Measurements from ENCODE around the gene TATDN2. TPM values are rescaled to one million over a fixed set of nuclear protein-coding genes. Genes with fewer than 3 reads are reported as not detected.

Gene TATDN2
- total and polyA plus RNA-seq, 4 donors: 12.0 to 32.9 (median 23.8) TPM

DNA sequence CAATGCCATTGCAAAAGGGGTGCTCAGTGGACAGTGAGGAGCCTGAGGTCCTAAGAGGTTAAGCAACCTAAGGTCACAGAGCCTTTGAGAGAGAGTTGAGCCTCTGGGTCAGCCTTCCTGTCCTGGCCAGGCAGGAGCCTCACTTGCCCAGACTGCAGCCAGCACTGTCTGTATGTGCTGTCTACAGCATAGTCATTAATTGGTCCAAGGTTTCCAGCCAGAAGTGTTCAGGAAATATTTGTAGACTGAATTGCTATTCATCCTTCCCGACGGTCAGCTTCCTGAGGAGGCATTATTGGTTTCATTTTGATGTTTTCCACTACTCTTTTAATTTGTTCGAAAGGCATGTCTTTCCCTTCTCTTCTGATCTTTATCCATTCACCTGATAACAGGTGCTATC, 64.6 kb downstream of the TATDN2 start:
- H3K9ac ChIP-seq (ENCODE audit: insufficient read depth in 1 of 2, low read length in 2 of 2): no peak overlapping the region
- no peak overlapping the region for H3K4me3 ChIP-seq
- no peaks in the 10 kb centered on the region for H3K27me3 ChIP-seq (ENCODE audit: control insufficient read depth in 3 of 3, insufficient read depth in 3 of 3, low read length in 2 of 3)
- H3K4me1 ChIP-seq (ENCODE audit: control insufficient read depth in 5 of 5, insufficient read depth in 5 of 5, low read length in 5 of 5): peaks cover 0 to 1% (median 0%) of the 10 kb centered on the region in 5 donors
- no peak for ATAC-seq (ENCODE audit: insufficient read depth, low FRiP score)
- TF ChIP-seq, protein P1, sequence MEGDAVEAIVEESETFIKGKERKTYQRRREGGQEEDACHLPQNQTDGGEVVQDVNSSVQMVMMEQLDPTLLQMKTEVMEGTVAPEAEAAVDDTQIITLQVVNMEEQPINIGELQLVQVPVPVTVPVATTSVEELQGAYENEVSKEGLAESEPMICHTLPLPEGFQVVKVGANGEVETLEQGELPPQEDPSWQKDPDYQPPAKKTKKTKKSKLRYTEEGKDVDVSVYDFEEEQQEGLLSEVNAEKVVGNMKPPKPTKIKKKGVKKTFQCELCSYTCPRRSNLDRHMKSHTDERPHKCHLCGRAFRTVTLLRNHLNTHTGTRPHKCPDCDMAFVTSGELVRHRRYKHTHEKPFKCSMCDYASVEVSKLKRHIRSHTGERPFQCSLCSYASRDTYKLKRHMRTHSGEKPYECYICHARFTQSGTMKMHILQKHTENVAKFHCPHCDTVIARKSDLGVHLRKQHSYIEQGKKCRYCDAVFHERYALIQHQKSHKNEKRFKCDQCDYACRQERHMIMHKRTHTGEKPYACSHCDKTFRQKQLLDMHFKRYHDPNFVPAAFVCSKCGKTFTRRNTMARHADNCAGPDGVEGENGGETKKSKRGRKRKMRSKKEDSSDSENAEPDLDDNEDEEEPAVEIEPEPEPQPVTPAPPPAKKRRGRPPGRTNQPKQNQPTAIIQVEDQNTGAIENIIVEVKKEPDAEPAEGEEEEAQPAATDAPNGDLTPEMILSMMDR (IDR thresholded peaks at IDR 0.05; ENCODE audit: control extremely low read depth, extremely low read depth): no peak
- no peak overlapping the region for H3K27ac ChIP-seq (ENCODE audit: low read depth in 1 of 2, low read length in 1 of 2)
- no peaks in the 10 kb centered on the region for H3K9me3 ChIP-seq (ENCODE audit: control insufficient read depth in 4 of 4, insufficient read depth in 3 of 4, low read length in 3 of 4)
- no peak for DNase-seq
- WGBS, 2 donors: 64 to 71% methylated on average over 3 of the region's 3 CpGs
- peaks cover 27 to 52% (median 39%) of the 10 kb centered on the region in 4 donors for H3K36me3 ChIP-seq (ENCODE audit: control insufficient read depth in 4 of 4, insufficient read depth in 4 of 4, low read length in 4 of 4)

DNA sequence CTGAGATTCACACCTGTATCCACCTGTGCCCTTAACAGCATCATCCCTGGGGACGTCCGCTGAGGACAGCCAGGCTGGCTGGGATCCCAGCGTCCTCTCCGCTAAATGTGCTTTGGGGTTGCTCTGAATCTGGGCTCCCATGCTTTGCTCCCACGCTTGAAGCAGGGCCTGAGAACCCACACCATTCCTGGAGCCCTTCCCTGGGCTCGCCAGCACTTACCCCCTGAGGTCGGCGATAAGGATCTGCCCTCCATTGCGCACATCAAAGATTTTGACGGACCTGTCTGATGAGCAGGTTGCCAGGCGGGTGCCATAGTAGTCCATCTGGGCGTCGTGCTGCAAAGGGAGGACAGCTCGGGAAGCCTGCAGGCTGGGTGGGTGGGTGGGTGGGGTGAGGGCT, 66.8 kb downstream of the TATDN2 start:
- H3K27ac ChIP-seq (ENCODE audit: low read depth in 1 of 2, low read length in 1 of 2): no peak overlapping the region
- no peak for ATAC-seq (ENCODE audit: insufficient read depth, low FRiP score)
- 95 to 96% methylated on average over 14 of the region's 14 CpGs for WGBS, 2 donors
- no peaks in the 10 kb centered on the region for H3K27me3 ChIP-seq (ENCODE audit: control insufficient read depth in 3 of 3, insufficient read depth in 3 of 3, low read length in 2 of 3)
- H3K9me3 ChIP-seq (ENCODE audit: control insufficient read depth in 4 of 4, insufficient read depth in 3 of 4, low read length in 3 of 4): no peaks in the 10 kb centered on the region
- no peak overlapping the region for H3K4me3 ChIP-seq
- H3K4me1 ChIP-seq (ENCODE audit: control insufficient read depth in 5 of 5, insufficient read depth in 5 of 5, low read length in 5 of 5): peaks cover 0 to 11% (median 2%) of the 10 kb centered on the region in 5 donors
- no peak overlapping the region for H3K9ac ChIP-seq (ENCODE audit: insufficient read depth in 1 of 2, low read length in 2 of 2)
- no peak for DNase-seq
- TF ChIP-seq, protein P1 (IDR thresholded peaks at IDR 0.05; ENCODE audit: control extremely low read depth, extremely low read depth): no peak
- peaks cover 36 to 53% (median 42%) of the 10 kb centered on the region in 4 donors for H3K36me3 ChIP-seq (ENCODE audit: control insufficient read depth in 4 of 4, insufficient read depth in 4 of 4, low read length in 4 of 4)

DNA sequence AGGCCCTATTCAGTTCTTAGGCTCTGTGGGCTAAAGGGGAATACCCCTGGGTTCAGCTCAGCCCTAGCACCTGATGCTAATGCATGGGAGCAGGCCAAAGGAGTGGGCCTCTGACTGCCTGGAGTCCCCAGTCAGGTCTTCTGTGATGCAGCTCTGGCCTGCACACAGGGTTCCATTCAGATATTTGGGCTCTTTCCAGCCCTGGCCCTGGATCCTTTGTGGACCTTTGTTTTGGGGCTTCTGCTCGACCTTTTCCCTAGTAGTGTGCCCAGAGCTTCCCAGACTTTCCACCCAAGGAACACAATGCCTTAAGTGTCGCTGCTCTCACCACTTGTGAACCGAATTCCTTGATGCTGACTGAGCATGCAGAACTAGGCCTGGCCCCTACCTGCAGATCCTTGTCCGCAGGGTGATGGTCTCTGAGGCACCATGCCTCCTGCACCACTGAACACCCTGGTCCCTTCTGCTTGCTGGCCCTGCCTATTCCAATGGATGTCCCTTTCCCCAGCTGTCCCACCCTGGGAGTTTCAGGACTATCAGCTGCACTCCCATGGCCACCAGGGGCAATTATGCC, 67.6 kb downstream of the TATDN2 start:
- 94 to 96% methylated on average over 4 of the region's 4 CpGs for WGBS, 2 donors
- Histone ChIP-seq H3K27ac (ENCODE audit: low read depth in 1 of 2, low read length in 1 of 2) (no peak overlapping the region), H3K4me3 (no peak overlapping the region), H3K27me3 (ENCODE audit: control insufficient read depth in 3 of 3, insufficient read depth in 3 of 3, low read length in 2 of 3) (no peaks in the 10 kb centered on the region), H3K9ac (ENCODE audit: insufficient read depth in 1 of 2, low read length in 2 of 2) (no peak overlapping the region), H3K9me3 (ENCODE audit: control insufficient read depth in 4 of 4, insufficient read depth in 3 of 4, low read length in 3 of 4) (no peaks in the 10 kb centered on the region), H3K36me3 (ENCODE audit: control insufficient read depth in 4 of 4, insufficient read depth in 4 of 4, low read length in 4 of 4) (peaks cover 36 to 55% (median 42%) of the 10 kb centered on the region in 4 donors), H3K4me1 (ENCODE audit: control insufficient read depth in 5 of 5, insufficient read depth in 5 of 5, low read length in 5 of 5) (peaks cover 0 to 12% (median 3%) of the 10 kb centered on the region in 5 donors)
- no peak for ATAC-seq (ENCODE audit: insufficient read depth, low FRiP score)
- TF ChIP-seq, protein P1 (IDR thresholded peaks at IDR 0.05; ENCODE audit: control extremely low read depth, extremely low read depth): no peak
- DNase-seq: no peak
